Activated CD8-positive, alpha-beta T cell treated with anti-CD3 and anti-CD28 coated beads for 36 hours (primary cell): ENCODE results near the gene TEF. TPM values are rescaled to one million over a fixed set of nuclear protein-coding genes. Genes with fewer than 3 reads are reported as not detected.

Source experiments
- ATAC-seq: fragments of 200-7000 bp; cut with Tn5 transposase; one replicate; pipeline ENCODE4 v1.10.0; 2021; ENCODE audit warnings: mild to moderate bottlenecking, moderate library complexity
- CTCF ChIA-PET: fragments of 350-600 bp; sonication (Branson Sonifier 250); formaldehyde crosslinking; loops from one replicate; lab custom pipeline; 2021; ENCODE audit warnings: antibody characterized with exemption; lab: Charles Lee
- POLR2A ChIA-PET: fragments of 350-600 bp; sonication (Branson Sonifier 250); formaldehyde crosslinking; loops from one replicate; lab custom pipeline; 2021; ENCODE audit warnings: antibody characterized with exemption; lab: Charles Lee
- DNase-seq: peaks from one replicate; pipeline ENCODE4 v3.0.0-alpha.2; 2020
- H3K27ac Mint-ChIP-seq: one replicate; pipeline ENCODE4 v1.8.0; 2021; ENCODE audit warnings: mild to moderate bottlenecking, mixed read lengths
- H3K27me3 Mint-ChIP-seq: one replicate; pipeline ENCODE4 v1.8.0; 2021; ENCODE audit warnings: mixed read lengths
- H3K36me3 Mint-ChIP-seq: one replicate; pipeline ENCODE4 v1.8.0; 2021; ENCODE audit warnings: low read depth, mixed read lengths
- H3K4me1 Mint-ChIP-seq: one replicate; pipeline ENCODE4 v1.8.0; 2021; ENCODE audit warnings: low read depth, mixed read lengths
- H3K4me3 Mint-ChIP-seq: one replicate; pipeline ENCODE4 v1.8.0; 2021; ENCODE audit warnings: mild to moderate bottlenecking, moderate library complexity, mixed read lengths
- H3K9me3 Mint-ChIP-seq: one replicate; pipeline ENCODE4 v1.8.0; 2021; ENCODE audit warnings: mixed read lengths
- CTCF ChIP-seq: fragments of 200-600 bp; IDR thresholded peaks from one replicate; pipeline ENCODE4 v1.8.0; 2022; ENCODE audit warnings: antibody characterized with exemption, mild to moderate bottlenecking
- intact Hi-C: fragments of 100-400 bp; cut with micrococcal nuclease; formaldehyde crosslinking; loops from one replicate; pipeline ENCODE4 v1.10.0; 2022
- total RNA-seq, 2 experiments: library from RNA; stranded (reverse); gene quantifications; one replicate each; pipeline ENCODE4 v1.2.3, GENCODE V29; 2021

Gene TEF
- total RNA-seq, 2 experiments from 2014 or later: 1.4 to 2.0 TPM

- no peaks in the 10 kb centered on the region for H3K27me3 Mint-ChIP-seq
- peaks cover 19% of the 10 kb centered on the region for H3K4me1 Mint-ChIP-seq
- no peaks in the 10 kb centered on the region for H3K9me3 Mint-ChIP-seq
- no peak overlapping the region for H3K4me3 Mint-ChIP-seq
- TF ChIP-seq CTCF: peak; percentile 91
- H3K27ac Mint-ChIP-seq: no peak overlapping the region
- POLR2A ChIA-PET: interaction anchor here (1.1 to 2.9 kb wide), 8 partner anchors 40 to 122 kb away, joined by 3 to 15 read pairs (median 6); partner anchors contain the start of genes ACO2, PHF5A and TOB2
- no peaks in the 10 kb centered on the region for H3K36me3 Mint-ChIP-seq
- peak; percentile 96 for ATAC-seq
- CTCF ChIA-PET: interaction anchor here (0.6 to 8.9 kb wide), 50 partner anchors 11 to 646 kb away, joined by 3 to 106 read pairs (median 6); partner anchors contain the start of genes ACO2, PHF5A, RANGAP1 and TEF
- DNase-seq: peak; percentile 91
- intact Hi-C loops: loop anchor here (5.0 kb wide), 1 partner anchor 124 kb away; no protein-coding TSS in a partner anchor
Observed at GRCh38 chr22:41403532-41404318, 22.0 kb downstream of the TEF start.

GRCh38 chr22:41405588-41405987, 23.8 kb downstream of the TEF start:
- peaks cover 22% of the 10 kb centered on the region for H3K4me1 Mint-ChIP-seq
- no peaks in the 10 kb centered on the region for H3K36me3 Mint-ChIP-seq
- no peaks in the 10 kb centered on the region for H3K9me3 Mint-ChIP-seq
- intact Hi-C loops: no loop called here
- peak; percentile 60 for ATAC-seq
- no peaks in the 10 kb centered on the region for H3K27me3 Mint-ChIP-seq
- ChIA-PET CTCF (interaction anchor here (0.6 to 8.9 kb wide), 7 partner anchors 13 to 127 kb away, joined by 3 to 106 read pairs (median 23); no protein-coding TSS in a partner anchor), POLR2A (interaction anchor here (0.6 to 2.7 kb wide), 5 partner anchors 25 to 312 kb away, joined by 3 to 8 read pairs (median 4); partner anchors contain the start of genes ACO2, PHF5A and TOB2)
- peak; percentile 74 for DNase-seq
- peak overlapping the region; percentile 90 for H3K27ac Mint-ChIP-seq
- no peak for TF ChIP-seq CTCF
- H3K4me3 Mint-ChIP-seq: peak overlapping the region; percentile 46

- intact Hi-C loops: no loop called here
- POLR2A ChIA-PET: interaction anchor here (0.7 kb wide), 1 partner anchor 71 kb away, joined by 3 read pairs; no protein-coding TSS in a partner anchor
- no peaks in the 10 kb centered on the region for H3K36me3 Mint-ChIP-seq
- no peak overlapping the region for H3K4me3 Mint-ChIP-seq
- no peaks in the 10 kb centered on the region for H3K27me3 Mint-ChIP-seq
- H3K9me3 Mint-ChIP-seq: no peaks in the 10 kb centered on the region
- peak overlapping the region; percentile 71 for H3K27ac Mint-ChIP-seq
- no peak for TF ChIP-seq CTCF
- ATAC-seq: no peak
- CTCF ChIA-PET: interaction anchor here (0.9 to 2.6 kb wide), 2 partner anchors 111 to 120 kb away, joined by 3 to 11 read pairs; no protein-coding TSS in a partner anchor
- DNase-seq: no peak
- H3K4me1 Mint-ChIP-seq: peaks cover 26% of the 10 kb centered on the region
Observed at GRCh38 chr22:41406410-41406809, 24.7 kb downstream of the TEF start.

GRCh38 chr22:41407433-41407832, 25.7 kb downstream of the TEF start:
- no peaks in the 10 kb centered on the region for H3K9me3 Mint-ChIP-seq
- DNase-seq (no peak), ATAC-seq (no peak)
- no peak for TF ChIP-seq CTCF
- H3K27ac Mint-ChIP-seq: no peak overlapping the region
- intact Hi-C loops: no loop called here
- H3K4me3 Mint-ChIP-seq: no peak overlapping the region
- H3K4me1 Mint-ChIP-seq: peaks cover 34% of the 10 kb centered on the region
- no peaks in the 10 kb centered on the region for H3K27me3 Mint-ChIP-seq
- POLR2A ChIA-PET: interaction anchor here (0.6 kb wide), 1 partner anchor 1290 kb away, joined by 3 read pairs; no protein-coding TSS in a partner anchor
- CTCF ChIA-PET: interaction anchor here (2.6 kb wide), 1 partner anchor 110 kb away, joined by 11 read pairs; no protein-coding TSS in a partner anchor
- no peaks in the 10 kb centered on the region for H3K36me3 Mint-ChIP-seq
